Inflammatory macrophage treated with lipopolysaccharide for 1 hour (primary cell): ENCODE measurements around the gene NT5DC4.
A peak's percentile ranks its signal among the peaks of the same experiment; 100 is the strongest.

Experiments
- DNase-seq, 2 donors: peaks; one replicate each; pipeline ENCODE4 v3.0.0-alpha.2; 2020 to 2022

The NT5DC4 gene

DNA sequence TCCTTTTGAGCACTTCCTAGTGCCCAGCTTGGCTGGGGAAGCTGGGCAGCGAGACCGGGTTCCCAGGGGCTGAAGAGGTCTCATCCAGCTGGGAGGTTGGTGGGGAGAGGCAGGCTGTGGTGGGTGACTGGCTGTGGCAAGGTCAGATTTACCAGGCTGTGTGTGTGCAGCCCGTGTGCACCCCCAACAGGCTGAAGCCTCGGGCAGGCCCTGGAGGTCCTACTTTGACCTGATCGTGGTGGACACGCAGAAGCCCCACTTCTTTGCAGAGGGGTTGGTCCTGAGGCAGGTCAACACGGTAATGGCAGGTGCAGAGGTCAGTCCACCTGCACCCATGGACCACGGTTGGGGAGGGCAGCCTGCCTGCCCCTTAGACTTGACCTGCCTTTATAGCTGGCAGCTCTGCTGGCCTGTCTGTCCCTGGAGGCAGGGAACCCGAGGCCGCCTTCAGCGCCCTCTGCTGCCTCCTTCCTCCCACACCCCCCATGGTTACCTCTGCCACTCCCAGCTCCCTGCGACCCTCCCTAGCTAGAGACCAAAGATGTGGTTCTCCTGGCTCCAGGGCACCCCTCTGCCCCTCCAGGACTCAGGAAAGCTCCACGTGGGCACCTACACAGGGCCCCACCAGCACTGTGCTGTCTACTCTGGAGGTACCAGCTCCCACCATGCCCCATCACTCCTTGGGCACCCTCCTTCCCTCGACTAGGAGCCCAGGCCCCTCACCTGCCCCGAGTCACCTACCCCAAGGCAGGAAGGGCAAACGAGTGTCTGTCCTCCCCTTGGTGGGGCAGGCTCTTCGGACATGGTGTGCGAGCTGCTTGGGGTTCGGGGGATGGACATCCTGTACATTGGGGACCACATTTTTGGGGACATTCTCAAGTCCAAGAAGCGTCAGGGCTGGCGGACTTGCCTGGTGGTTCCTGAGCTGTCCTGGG is 4.0 kb downstream of the NT5DC4 start:
- peak; percentile 23 to 44 for DNase-seq

DNA sequence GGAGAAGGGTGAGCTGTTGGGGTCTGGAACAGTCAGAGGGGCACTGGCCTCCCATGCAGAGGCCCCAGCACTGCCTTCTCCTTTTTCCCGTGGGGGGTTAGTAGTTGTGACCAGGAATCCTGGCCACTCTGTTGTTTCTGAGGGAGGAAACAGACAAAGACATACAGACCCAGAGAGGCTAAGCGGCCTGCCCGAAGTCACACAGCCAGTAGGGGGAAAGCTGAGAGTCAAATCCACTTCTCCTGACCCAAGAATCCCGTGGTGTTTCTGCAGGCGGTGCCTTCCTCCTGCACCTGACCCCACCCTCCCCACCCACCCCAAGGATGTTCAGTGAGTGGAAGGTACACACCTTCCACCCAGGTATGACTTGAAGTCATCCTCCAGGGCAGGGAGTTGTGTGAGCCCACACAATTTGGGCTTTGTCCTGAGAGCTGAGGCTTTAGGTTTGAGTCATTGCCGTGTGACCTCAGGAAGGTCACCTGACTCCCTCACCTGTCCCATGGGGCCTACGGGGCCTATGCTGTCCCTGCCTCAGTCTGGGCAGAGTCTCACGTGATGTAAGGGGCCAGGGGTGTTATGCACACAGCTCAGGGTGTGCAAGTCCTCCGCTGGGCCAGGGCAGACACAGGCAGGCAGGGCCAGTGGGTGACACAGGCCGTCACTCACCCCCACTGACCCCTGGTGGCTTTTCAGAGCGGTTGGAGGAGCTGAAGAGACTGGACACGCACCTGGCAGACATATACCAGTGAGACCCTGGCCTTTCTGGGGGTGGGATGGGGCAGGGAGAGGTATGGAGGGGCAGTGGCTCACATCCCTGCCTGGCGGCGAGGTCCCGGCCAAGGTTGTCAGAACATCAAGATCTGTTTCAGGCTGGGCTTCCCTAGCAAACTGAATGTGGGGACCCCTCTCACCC is 5.0 kb downstream of the NT5DC4 start:
- DNase-seq: no peak

- peak; percentile 90 to 98 for DNase-seq
These were observed 5.8 kb downstream of the NT5DC4 start for GRCh38 chr2:112726487-112727190.

GRCh38 chr2:112727276-112728028 is 6.6 kb downstream of the NT5DC4 start:
- DNase-seq: no peak

GRCh38 chr2:112728029-112728362 is 7.2 kb downstream of the NT5DC4 start:
- DNase-seq: no peak

DNA sequence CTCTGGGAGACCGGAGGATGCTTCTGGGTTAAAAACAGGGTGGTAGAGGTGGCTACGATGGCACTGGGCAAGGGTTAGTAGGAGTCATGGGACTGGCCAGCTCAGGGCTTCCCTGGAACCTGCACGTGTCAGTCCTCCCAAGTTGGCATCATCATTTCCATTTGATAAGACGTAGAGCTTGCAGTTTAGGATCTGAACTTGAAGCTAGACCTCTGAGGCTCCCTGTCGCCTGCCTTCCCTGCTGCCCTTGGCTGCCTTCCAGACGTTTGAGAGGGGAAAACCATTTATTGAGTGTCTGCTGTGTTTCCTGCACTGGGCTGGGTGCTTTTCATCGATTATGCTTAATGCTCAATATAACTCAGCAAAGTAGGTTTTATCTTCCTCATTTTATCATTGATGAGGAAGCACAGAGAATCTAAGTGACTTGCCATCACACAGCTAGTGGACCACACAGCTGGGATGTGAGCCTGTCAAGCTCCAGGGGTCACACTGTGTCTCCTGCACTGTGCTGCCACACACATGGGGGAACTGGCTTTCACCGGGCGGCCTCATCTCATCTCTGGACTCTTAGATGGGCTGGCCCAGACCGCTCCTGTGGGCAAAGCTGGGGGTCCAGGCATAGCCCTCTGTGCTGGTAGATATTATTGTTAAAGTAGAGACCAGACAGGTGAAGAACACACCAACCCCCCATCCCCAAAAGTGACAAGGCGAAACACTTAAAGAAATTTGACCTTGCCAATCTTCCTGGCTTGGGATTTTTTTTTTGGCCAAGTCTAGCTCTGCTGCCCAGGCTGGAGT is 7.8 kb downstream of the NT5DC4 start:
- no peak for DNase-seq

DNA sequence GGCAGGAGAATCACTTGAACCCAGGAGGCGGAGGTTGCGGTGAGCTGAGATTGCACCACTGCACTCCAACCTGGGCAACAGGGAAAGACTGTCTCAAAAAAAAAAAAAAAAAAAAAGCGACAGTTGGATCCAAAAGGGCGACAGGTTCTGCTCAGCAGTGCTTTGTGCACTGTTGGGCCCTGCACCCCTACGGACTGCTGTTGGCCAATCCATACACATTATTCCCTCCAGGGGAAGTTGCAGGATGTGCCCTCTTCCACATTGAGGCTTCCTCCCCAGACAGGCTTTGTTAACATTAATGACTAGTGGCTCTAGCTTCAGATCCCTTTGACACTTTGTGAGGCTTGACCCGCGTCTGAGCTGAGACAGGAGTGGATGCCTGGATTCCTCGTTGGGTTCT is 9.4 kb downstream of the NT5DC4 start:
- DNase-seq: peak in 1 of 2 donors; percentile 25

- no peak for DNase-seq
These were observed 10.0 kb downstream of the NT5DC4 start for GRCh38 chr2:112730791-112731190.

DNA sequence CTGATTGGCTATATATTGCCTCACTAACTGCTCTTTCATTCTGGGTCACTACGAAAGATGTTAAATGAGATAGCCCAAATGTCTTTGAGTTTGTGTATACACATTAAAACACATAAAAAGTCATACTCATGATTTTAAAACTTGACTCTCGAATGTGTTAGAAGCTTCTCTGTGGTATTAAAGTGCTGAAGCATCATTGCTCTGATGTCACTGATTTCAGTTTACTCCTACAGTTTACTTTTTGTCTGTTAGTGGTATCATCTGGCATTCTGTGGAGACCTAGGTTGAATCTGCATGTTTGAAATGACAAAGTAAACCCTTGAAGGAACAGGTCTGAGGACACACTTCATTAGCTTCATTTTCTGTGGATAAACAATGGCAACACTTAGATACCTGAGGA is 10.7 kb downstream of the NT5DC4 start:
- DNase-seq: no peak

GRCh38 chr2:112733456-112733855 is 12.6 kb downstream of the NT5DC4 start:
- DNase-seq: no peak

- no peak for DNase-seq
These were observed 13.1 kb downstream of the NT5DC4 start for GRCh38 chr2:112733871-112734270.

DNA sequence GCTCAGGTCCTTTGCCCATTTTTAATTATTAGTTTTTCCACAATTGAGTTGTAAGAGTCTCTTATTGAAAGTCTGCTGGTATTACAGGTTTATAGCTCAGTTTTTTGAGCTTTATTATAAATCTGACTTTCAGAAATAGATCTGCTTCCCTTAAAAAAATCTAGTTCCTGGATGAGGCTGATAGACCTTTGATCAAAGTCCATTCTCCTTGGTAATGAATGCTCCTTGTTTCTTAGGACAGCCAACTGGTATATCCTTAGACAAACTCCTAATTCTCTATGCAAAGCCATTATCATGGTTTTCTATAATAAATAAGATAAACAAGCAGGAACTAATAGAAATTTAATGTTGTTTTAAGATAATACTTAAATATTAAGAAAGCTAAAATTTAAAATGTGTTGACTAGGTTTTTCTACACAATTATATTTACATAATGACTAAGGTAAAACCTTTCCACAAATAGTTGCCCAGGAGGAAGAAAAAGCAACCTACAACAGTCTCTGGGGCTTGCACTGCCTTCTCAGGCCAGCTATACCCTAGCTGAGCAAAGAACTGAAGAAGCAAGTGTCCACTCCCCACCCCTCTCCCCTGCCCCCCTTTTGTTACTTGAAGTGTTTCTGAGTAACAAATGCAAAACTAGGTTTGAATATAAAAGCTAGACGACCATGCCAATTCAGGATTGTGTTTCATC is 16.9 kb downstream of the NT5DC4 start:
- no peak for DNase-seq

DNA sequence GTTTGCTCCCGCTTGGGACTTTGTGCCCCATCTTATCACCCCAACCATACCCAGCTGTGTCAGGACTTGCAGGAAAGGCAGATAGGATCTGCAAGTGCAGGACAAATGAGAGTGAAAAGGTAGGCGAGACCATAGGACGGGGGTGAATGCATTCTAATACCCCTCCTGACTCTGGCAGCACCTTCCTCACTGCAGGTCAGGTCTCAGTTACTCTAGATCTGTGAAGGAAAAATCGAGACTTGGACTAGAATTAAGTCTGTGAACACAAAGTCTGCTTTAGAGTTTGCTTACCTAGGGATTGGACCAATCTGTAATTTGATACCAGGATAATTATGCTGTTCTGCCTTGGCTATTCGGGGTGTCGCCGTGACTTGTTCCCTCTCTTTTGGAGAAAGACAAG is 19.7 kb downstream of the NT5DC4 start:
- DNase-seq: no peak

GRCh38 chr2:112749755-112750559 is 29.1 kb downstream of the NT5DC4 start:
- peak; percentile 66 to 88 for DNase-seq

DNA sequence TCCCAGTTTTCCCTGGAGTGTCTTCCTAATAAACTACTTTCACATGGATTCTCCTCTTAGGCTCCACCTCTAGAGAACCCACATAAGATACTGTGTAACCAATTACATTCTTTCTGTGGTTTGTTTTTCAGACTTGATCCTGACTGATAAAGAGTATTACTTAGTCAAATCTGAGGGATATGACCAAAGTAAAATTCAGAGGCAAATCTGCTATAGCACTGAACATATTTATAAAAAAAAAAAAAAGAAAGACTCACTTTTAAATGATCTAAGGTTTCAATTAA is 29.7 kb downstream of the NT5DC4 start:
- no peak for DNase-seq

GRCh38 chr2:112751451-112752197 is 30.8 kb downstream of the NT5DC4 start:
- no peak for DNase-seq

- DNase-seq: no peak
These were observed 31.8 kb downstream of the NT5DC4 start for GRCh38 chr2:112752667-112753066.

- DNase-seq: peak; percentile 22 to 66
These were observed 33.7 kb downstream of the NT5DC4 start for GRCh38 chr2:112754564-112754963.

DNA sequence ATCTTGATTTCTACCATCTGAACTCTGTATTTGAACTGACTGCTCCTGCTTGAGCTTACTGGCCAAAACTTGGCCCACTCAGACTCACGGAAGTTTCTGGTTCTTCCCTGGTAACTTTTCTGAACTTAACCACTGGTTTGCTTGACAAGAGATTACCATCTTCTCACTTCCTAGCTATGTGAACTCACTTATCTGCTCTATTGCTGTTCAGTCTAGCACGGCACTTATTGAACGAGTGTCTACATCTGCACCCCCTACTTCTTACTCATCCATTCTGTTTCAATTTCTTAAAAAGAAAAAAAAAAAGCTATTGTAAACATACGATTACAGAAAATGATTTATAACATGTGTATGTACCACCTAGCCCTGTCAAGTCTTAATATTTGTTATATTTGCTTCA is 34.6 kb downstream of the NT5DC4 start:
- no peak for DNase-seq

- DNase-seq: no peak
These were observed 35.4 kb downstream of the NT5DC4 start for GRCh38 chr2:112756207-112756606.
